Cardiac muscle cell (in vitro differentiated cells and primary cell): Measurements from ENCODE around the gene BARX1. TPM values are rescaled to one million over a fixed set of nuclear protein-coding genes. Genes with fewer than 3 reads are reported as not detected.
"Not testable (repeated sequence)": the region's sequence is repeated elsewhere in the genome, so short reads cannot be mapped to it uniquely, and the experiment has no call there.

Experiments used
- DNase-seq, 2 donors: peaks; one replicate each; pipeline versions ENCODE4 v3.0.0 to v3.0.0-alpha.2; 2010 to 2017; ENCODE audit warnings: low read depth in 1 of 2, low spot score in 1 of 2
- H3K27ac ChIP-seq: fragments of 200-600 bp; sonication (generic); 2 replicates; pipeline ENCODE4 v1.5.1; 2016
- H3K27me3 ChIP-seq: fragments of 200-600 bp; sonication (generic); 2 replicates; pipeline ENCODE4 v1.6.0; 2016; ENCODE audit warnings: control low read depth
- H3K36me3 ChIP-seq: fragments of 200-600 bp; sonication (generic); 2 replicates; pipeline ENCODE4 v1.5.1; 2016; ENCODE audit warnings: control low read depth
- H3K4me1 ChIP-seq: fragments of 200-600 bp; sonication (generic); 2 replicates; pipeline ENCODE4 v1.8.1; 2017; ENCODE audit warnings: low read depth, mild to moderate bottlenecking, mixed run types
- H3K4me3 ChIP-seq: fragments of 200-600 bp; sonication (generic); 2 replicates; pipeline ENCODE4 v1.5.1; 2016; ENCODE audit warnings: mild to moderate bottlenecking
- H3K9me3 ChIP-seq: fragments of 200-600 bp; sonication (generic); 2 replicates; pipeline ENCODE4 v1.5.1; 2017; ENCODE audit warnings: low read depth, mild to moderate bottlenecking, control low read depth
- CTCF ChIP-seq: IDR thresholded peaks from 2 replicates; pipeline ENCODE4 v1.5.1; 2012; ENCODE audit warnings: low read depth, mild to moderate bottlenecking, low read length
- polyA plus RNA-seq: library from polyadenylated mRNA; unstranded; fragments of >200 nt; fragmentation: Nextera tagmentation; extraction: Ambion mirVana; gene quantifications from 2 replicates; pipeline ENCODE4 v1.2.1, GENCODE V29; 2016
- total RNA-seq: library from RNA; depleted of rRNA; stranded (reverse); fragments of >200 nt; gene quantifications from 2 replicates; pipeline ENCODE4 v1.2.3, GENCODE V29; 2016

Gene BARX1
- total and polyA plus RNA-seq, 2 experiments from 2014 or later = 0.17 to 0.24 TPM

GRCh38 chr9:93940951-93941350, 14.2 kb downstream of the BARX1 start:
- no peaks in the 10 kb centered on the region for H3K36me3 ChIP-seq
- H3K27me3 ChIP-seq = peaks cover 92% of the 10 kb centered on the region
- no peak for DNase-seq
- H3K27ac ChIP-seq = no peak overlapping the region
- H3K4me1 ChIP-seq = peaks cover 2% of the 10 kb centered on the region
- no peak overlapping the region for H3K4me3 ChIP-seq
- TF ChIP-seq CTCF = no peak
- H3K9me3 ChIP-seq = no peaks in the 10 kb centered on the region

GRCh38 chr9:93939589-93939988, 15.6 kb downstream of the BARX1 start:
- H3K36me3 ChIP-seq, H3K9me3 ChIP-seq, DNase-seq, H3K4me1 ChIP-seq, H3K4me3 ChIP-seq, H3K27ac ChIP-seq: not testable (repeated sequence)
- peaks cover 89% of the 10 kb centered on the region for H3K27me3 ChIP-seq

- Histone ChIP-seq H3K36me3 (no peaks in the 10 kb centered on the region), H3K4me1 (no peaks in the 10 kb centered on the region), H3K27me3 (peaks cover 74% of the 10 kb centered on the region), H3K4me3 (no peak overlapping the region), H3K9me3 (no peaks in the 10 kb centered on the region), H3K27ac (no peak overlapping the region)
- no peak for DNase-seq
- TF ChIP-seq CTCF = no peak
Observed at GRCh38 chr9:93937193-93937592, 18.0 kb downstream of the BARX1 start.

GRCh38 chr9:93931905-93932304, 23.2 kb downstream of the BARX1 start:
- no peaks in the 10 kb centered on the region for H3K9me3 ChIP-seq
- H3K27ac ChIP-seq = no peak overlapping the region
- TF ChIP-seq CTCF = no peak
- DNase-seq = no peak
- H3K36me3 ChIP-seq = no peaks in the 10 kb centered on the region
- no peak overlapping the region for H3K4me3 ChIP-seq
- H3K4me1 ChIP-seq = no peaks in the 10 kb centered on the region
- H3K27me3 ChIP-seq = peaks cover 63% of the 10 kb centered on the region

GRCh38 chr9:93930070-93930469, 25.1 kb downstream of the BARX1 start:
- DNase-seq = no peak

GRCh38 chr9:93929231-93929630, 25.9 kb downstream of the BARX1 start:
- no peak for TF ChIP-seq CTCF
- H3K27ac ChIP-seq = no peak overlapping the region
- H3K27me3 ChIP-seq = peaks cover 42% of the 10 kb centered on the region
- no peaks in the 10 kb centered on the region for H3K4me1 ChIP-seq
- DNase-seq = no peak
- H3K9me3 ChIP-seq = no peaks in the 10 kb centered on the region
- H3K36me3 ChIP-seq = no peaks in the 10 kb centered on the region
- no peak overlapping the region for H3K4me3 ChIP-seq

More at GRCh38 chr9:93930070-93930469, 25.1 kb downstream of the BARX1 start:
- Histone ChIP-seq H3K4me3 (no peak overlapping the region), H3K36me3 (no peaks in the 10 kb centered on the region), H3K27ac (no peak overlapping the region), H3K9me3 (no peaks in the 10 kb centered on the region), H3K27me3 (peaks cover 48% of the 10 kb centered on the region), H3K4me1 (no peaks in the 10 kb centered on the region)
- TF ChIP-seq CTCF = no peak
